ENCODE results near the gene SNX5. TPM values are rescaled to one million over a fixed set of nuclear protein-coding genes. Genes with fewer than 3 reads are reported as not detected.

Gene SNX5
- total RNA-seq, 1 donor from 2014 or later = 29.2 TPM

Other genes with a start within 250 kb of the SNX5 start
- gene MGME1, start 224 bp upstream of the SNX5 start, total RNA-seq = 5.7 TPM
- gene OVOL2, start 89.1 kb upstream of the SNX5 start, total RNA-seq = 0.18 TPM
- 8.3 TPM for gene KAT14, start 169.1 kb upstream of the SNX5 start, total RNA-seq
- 6.3 TPM for gene PET117, start 169.1 kb upstream of the SNX5 start, total RNA-seq

All from left lobe of liver (tissue), 1 donor.